Globus pallidus (tissue), 1 donor: ENCODE data around the gene KRT36.

Experiments used
- DNase-seq: peaks from one replicate; pipeline ENCODE4 v3.0.0-alpha.2; 2015; ENCODE audit warnings: low spot score

KRT36 gene

DNA sequence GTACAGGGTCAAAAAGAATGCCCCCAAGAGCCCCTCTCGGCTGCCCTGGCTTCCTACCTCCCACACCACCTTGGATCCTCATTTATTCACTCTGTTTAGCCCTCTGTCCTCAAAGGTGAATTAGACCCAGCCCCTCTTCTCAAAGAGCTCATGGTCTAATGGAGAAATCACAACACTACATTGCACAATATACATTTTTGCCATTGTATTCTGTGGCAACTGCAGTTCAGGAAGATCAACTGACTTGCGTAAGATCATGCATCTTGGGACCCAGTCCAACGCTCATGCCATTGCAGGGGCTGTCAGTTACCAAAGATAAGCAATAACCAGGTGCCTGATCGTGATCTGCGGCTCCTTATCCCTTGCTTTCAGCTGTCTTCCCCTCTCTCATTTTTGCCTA is 50.3 kb downstream of the KRT36 start:
- DNase-seq, result no peak

DNA sequence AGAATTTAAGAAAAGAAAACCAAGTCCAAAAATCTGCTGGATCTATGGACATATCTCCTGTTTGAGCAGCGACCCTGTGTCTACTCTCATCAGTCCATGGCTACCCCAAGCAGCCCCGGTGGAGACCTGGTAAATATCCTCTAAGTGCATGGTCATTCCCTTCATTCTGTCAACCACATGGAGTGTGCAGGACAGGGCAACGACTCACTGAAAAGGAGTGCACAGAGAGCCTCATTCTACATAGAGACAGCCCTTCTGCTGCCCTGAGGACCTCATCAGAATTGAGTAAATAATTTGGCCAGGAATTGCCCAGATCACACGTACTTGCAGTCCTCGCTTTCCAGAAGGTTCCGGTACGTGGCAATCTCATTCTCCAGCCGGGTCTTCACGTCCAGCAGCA is 51.9 kb downstream of the KRT36 start:
- DNase-seq, result no peak

DNA sequence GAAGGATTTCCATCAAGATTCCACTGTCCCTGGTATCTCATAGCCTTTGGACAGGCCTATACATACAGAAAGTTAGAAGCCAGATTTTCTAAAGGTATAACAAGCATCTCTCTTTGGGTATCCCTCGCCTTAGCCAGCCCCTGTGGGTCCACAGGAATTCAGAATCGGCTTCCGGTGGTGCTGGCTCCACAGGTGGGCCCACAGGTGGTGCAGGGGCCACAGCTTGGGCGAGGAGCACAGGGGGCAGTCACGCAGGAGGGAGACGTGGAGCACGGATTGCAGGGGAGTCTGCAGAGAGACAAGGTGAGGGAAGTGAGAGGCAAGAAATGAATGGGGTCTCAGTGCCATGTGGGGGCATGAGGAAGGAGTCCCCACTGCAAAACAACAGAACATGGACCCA is 52.5 kb downstream of the KRT36 start:
- DNase-seq, result no peak
